A549 (cell line): ENCODE data around the gene CIRBP. TPM values are rescaled to one million over a fixed set of nuclear protein-coding genes. Genes with fewer than 3 reads are reported as not detected.
A peak's percentile ranks its signal among the peaks of the same experiment; 100 is the strongest.

ENCODE experiments used
- ATAC-seq, 2 experiments: fragments of 200-7000 bp in 1 of 2; fragments of >200 bp in 1 of 2; cut with Nextera tagmentation in 1 of 2; cut with Tn5 transposase in 1 of 2; 3 replicates each; pipeline versions ENCODE4 v1.8.0 to v1.9.1; 2018 to 2020; ENCODE audit warnings: mild to moderate bottlenecking in 1 of 2, moderate library complexity in 1 of 2
- CTCF ChIA-PET: fragments of 300-600 bp; sonication (Branson Sonifier 250); formaldehyde crosslinking; extraction: SDS; loops from one replicate; lab custom pipeline; 2021; ENCODE audit warnings: antibody characterized with exemption, inconsistent platforms; lab: Yijun Ruan, JAX
- POLR2A ChIA-PET: fragments of 350-600 bp; formaldehyde crosslinking; extraction: SDS; loops from one replicate; lab custom pipeline; 2021; ENCODE audit warnings: antibody characterized with exemption, inconsistent platforms; lab: Yijun Ruan, JAX
- DNase-seq, 2 experiments: peaks; one replicate each; pipeline versions ENCODE4 v3.0.0 to v3.0.0-alpha.2; 2011 to 2016; ENCODE audit warnings: low read depth in 1 of 2, low spot score in 1 of 2
- FAIRE-seq: peaks from 2 replicates; lab custom pipeline; 2011; peaks lifted over from hg19 to GRCh38; lab: Jason Lieb, UNC
- H3K27ac ChIP-seq, 2 experiments: fragments of >200 bp; sonication (Bioruptor Twin); formaldehyde crosslinking; 3 replicates each; pipeline ENCODE4 v1.5.1; 2016 to 2017
- H3K4me1 ChIP-seq: fragments of >200 bp; sonication (Bioruptor Twin); formaldehyde crosslinking; 3 replicates; pipeline ENCODE4 v1.6.1; 2016
- H3K4me2 ChIP-seq: fragments of >200 bp; sonication (Bioruptor Twin); formaldehyde crosslinking; 3 replicates; pipeline ENCODE4 v1.6.1; 2016
- H3K4me3 ChIP-seq: fragments of >200 bp; sonication (Bioruptor Twin); formaldehyde crosslinking; 3 replicates; pipeline ENCODE4 v1.5.1; 2016
- H3K9me3 ChIP-seq: fragments of >200 bp; sonication (Bioruptor Twin); formaldehyde crosslinking; 3 replicates; pipeline ENCODE4 v1.6.1; 2016
- BCL3 ChIP-seq: fragments of >200 bp; sonication (Bioruptor Twin); formaldehyde crosslinking; IDR thresholded peaks from 3 replicates; pipeline ENCODE4 v1.6.1; 2016
- CBX2 ChIP-seq: fragments of 200-600 bp; sonication (generic); IDR thresholded peaks from 2 replicates; pipeline ENCODE4 v1.6.1; 2016; ENCODE audit warnings: low read depth, mild to moderate bottlenecking, borderline replicate concordance
- CHD4 ChIP-seq: fragments of 200-600 bp; sonication (generic); IDR thresholded peaks from 2 replicates; pipeline ENCODE4 v1.6.1; 2016; ENCODE audit warnings: antibody characterized with exemption, mild to moderate bottlenecking, borderline replicate concordance
- EHMT2 ChIP-seq: fragments of 200-600 bp; sonication (generic); IDR thresholded peaks from 2 replicates; pipeline ENCODE4 v1.6.1; 2016; ENCODE audit warnings: antibody characterized with exemption, low read depth, mild to moderate bottlenecking, moderate library complexity
- FOSL2 ChIP-seq, 2 experiments: fragments of 450-650 bp in 1 of 2; fragments of >200 bp in 1 of 2; sonication (Bioruptor Twin) in 1 of 2; formaldehyde crosslinking; IDR thresholded peaks; 2 replicates each; pipeline versions ENCODE4 v1.5.0 to v1.6.1; 2016 to 2020; ENCODE audit warnings: mild to moderate bottlenecking in 1 of 2, moderate library complexity in 1 of 2
- GATA3 ChIP-seq: IDR thresholded peaks from 2 replicates; pipeline ENCODE4 v1.6.1; 2012; ENCODE audit warnings: borderline replicate concordance
- HEYL ChIP-seq: fragments of 250-450 bp; sonication (Bioruptor Pico); IDR thresholded peaks from 2 replicates; pipeline ENCODE4 v1.8.0; 2021; ENCODE audit warnings: mild to moderate bottlenecking, moderate library complexity
- HMGXB4 ChIP-seq: fragments of 250-450 bp; sonication (Bioruptor Pico); IDR thresholded peaks from 2 replicates; pipeline ENCODE4 v1.5.0; 2021; ENCODE audit warnings: mild to moderate bottlenecking, moderate library complexity, borderline replicate concordance
- JUNB ChIP-seq: fragments of >200 bp; sonication (Bioruptor Twin); formaldehyde crosslinking; IDR thresholded peaks from 2 replicates; pipeline ENCODE4 v1.6.1; 2016
- KDM1A ChIP-seq: fragments of 200-600 bp; sonication (generic); IDR thresholded peaks from 2 replicates; pipeline ENCODE4 v1.6.1; 2016; ENCODE audit warnings: low read depth, mild to moderate bottlenecking
- NPAS2 ChIP-seq: fragments of 250-450 bp; sonication (Bioruptor Pico); IDR thresholded peaks from 2 replicates; pipeline ENCODE4 v1.8.0; 2022; ENCODE audit warnings: mild to moderate bottlenecking, moderate library complexity, borderline replicate concordance
- NR3C1 ChIP-seq: fragments of >200 bp; sonication (Bioruptor Twin); formaldehyde crosslinking; IDR thresholded peaks from 3 replicates; pipeline ENCODE4 v1.6.1; 2017
- PBX3 ChIP-seq: IDR thresholded peaks from 2 replicates; pipeline ENCODE4 v1.6.1; 2012
- RAD21 ChIP-seq, 2 experiments: fragments of >200 bp in 1 of 2; sonication (Bioruptor Twin) in 1 of 2; formaldehyde crosslinking in 1 of 2; IDR thresholded peaks in 1 of 2; conservative IDR thresholded peaks in 1 of 2; 2 replicates in 1 of 2; 3 replicates in 1 of 2; pipeline ENCODE4 v1.6.1; 2012 to 2018; ENCODE audit warnings: inconsistent platforms in 1 of 2
- RARB ChIP-seq: fragments of 250-450 bp; sonication (Bioruptor Pico); IDR thresholded peaks from 2 replicates; pipeline ENCODE4 v1.8.0; 2021; ENCODE audit warnings: mild to moderate bottlenecking, moderate library complexity
- RCOR1 ChIP-seq: fragments of 150-350 bp; IDR thresholded peaks from 2 replicates; pipeline ENCODE4 v1.6.1; 2014; ENCODE audit warnings: antibody characterized with exemption, low read length, low read depth
- RFX5 ChIP-seq: fragments of 450-650 bp; IDR thresholded peaks from 2 replicates; pipeline ENCODE4 v1.7.1; 2014; ENCODE audit warnings: antibody characterized with exemption, mild to moderate bottlenecking, moderate library complexity
- ZFP36 ChIP-seq: fragments of 450-650 bp; IDR thresholded peaks from 2 replicates; pipeline ENCODE4 v1.6.1; 2014; ENCODE audit warnings: borderline replicate concordance; ENCODE audit not compliant: partially characterized antibody
- ZNF302 ChIP-seq: fragments of 250-450 bp; sonication (Bioruptor Pico); IDR thresholded peaks from 2 replicates; pipeline ENCODE4 v1.9.0; 2021; ENCODE audit warnings: inconsistent platforms, mild to moderate bottlenecking, moderate library complexity
- ZSCAN20 ChIP-seq: fragments of 250-450 bp; sonication (Bioruptor Pico); IDR thresholded peaks from 2 replicates; pipeline ENCODE4 v1.8.0; 2022; ENCODE audit warnings: mild to moderate bottlenecking, moderate library complexity
- WGBS: methylation state at CpG from one replicate; pipeline ENCODE4 v1.1.6; 2017; ENCODE audit errors: missing lambda C conversion rate; 5-methylcytosine and 5-hydroxymethylcytosine counted together
- polyA plus RNA-seq, 4 experiments: library from polyadenylated mRNA; depleted of rRNA in 3 of 4; stranded (reverse); fragments of >200 nt; fragmentation: RNase III in 1 of 4; extraction: RNeasy Plus Mini Kit Qiagen cat#74134 plus additional on column Dnase treatment in 1 of 4; gene quantifications; 2 replicates in 3 of 4; 3 replicates in 1 of 4; pipeline ENCODE4 v1.2.3, GENCODE V29; 2011 to 2017

CIRBP gene
- polyA plus RNA-seq, 2 of the 4 experiments (the other 2 are of a cell fraction) = 151 to 178 TPM

- POLR2A ChIA-PET = no interaction called here
- Histone ChIP-seq H3K4me1 (peaks cover 18% of the 10 kb centered on the region), H3K4me2 (peak overlapping the region; percentile 91), H3K27ac (peak overlapping the region; percentile 79 to 91), H3K4me3 (peak overlapping the region; percentile 62), H3K9me3 (no peaks in the 10 kb centered on the region)
- 60% methylated on average over 2 of the region's 38 CpGs for WGBS
- no peak for ATAC-seq
- CTCF ChIA-PET = interaction anchor here (0.6 to 1.2 kb wide), 3 partner anchors 7 to 229 kb away, joined by 3 to 4 read pairs (median 3); no protein-coding TSS in a partner anchor
- no peak for DNase-seq
- no peak for FAIRE-seq
- TF ChIP-seq RCOR1 (no peak), NPAS2 (CRISPR knock-in tag) (no peak)
Observed at GRCh38 chr19:1286487-1287353, 17.6 kb downstream of the CIRBP start.

- 80% methylated on average over 21 of the region's 55 CpGs for WGBS
- DNase-seq = no peak
- no peaks in the 10 kb centered on the region for H3K9me3 ChIP-seq
- H3K27ac ChIP-seq = no peak overlapping the region
- CTCF ChIA-PET = interaction anchor here (0.7 to 1.2 kb wide), 3 partner anchors 8 to 67 kb away, joined by 3 to 4 read pairs (median 3); a partner anchor contains a TSS
- no peak for TF ChIP-seq RAD21 (conservative IDR thresholded peaks at IDR 0.05 in 1 of 2, IDR thresholded peaks at IDR 0.05 in 1 of 2)
- peak in 1 of 2 experiments; percentile 33; a peak in 3 of 6 replicates for ATAC-seq
- no peak overlapping the region for H3K4me3 ChIP-seq
- H3K4me2 ChIP-seq = no peak overlapping the region
- H3K4me1 ChIP-seq = peaks cover 23% of the 10 kb centered on the region
- no peak for FAIRE-seq
- POLR2A ChIA-PET = no interaction called here
Observed at GRCh38 chr19:1287354-1288225, 18.5 kb downstream of the CIRBP start.

GRCh38 chr19:1288226-1288612 is 19.1 kb downstream of the CIRBP start:
- FAIRE-seq = no peak

GRCh38 chr19:1288833-1289685 is 19.9 kb downstream of the CIRBP start:
- ATAC-seq = no peak
- Histone ChIP-seq H3K9me3 (no peaks in the 10 kb centered on the region), H3K27ac (no peak overlapping the region), H3K4me1 (peaks cover 21% of the 10 kb centered on the region), H3K4me3 (no peak overlapping the region), H3K4me2 (no peak overlapping the region)
- no peak for DNase-seq
- CTCF ChIA-PET = interaction anchor here (1.3 kb wide), 1 partner anchor 10 kb away, joined by 4 read pairs; no protein-coding TSS in a partner anchor
- WGBS = 79% methylated on average over 24 of the region's 41 CpGs
- no peak for FAIRE-seq
- POLR2A ChIA-PET = no interaction called here
- TF ChIP-seq FOSL2 (IDR thresholded peaks at IDR 0.05) (no peak), FOSL2 (CRISPR knock-in tag; IDR thresholded peaks at IDR 0.05) (no peak), EHMT2 (no peak), CHD4 (no peak), NR3C1 (no peak), ZNF302 (CRISPR knock-in tag) (no peak), JUNB (no peak), RFX5 (no peak), PBX3 (no peak), KDM1A (no peak), HMGXB4 (CRISPR knock-in tag) (no peak)

More at GRCh38 chr19:1288226-1288612, 19.1 kb downstream of the CIRBP start:
- CTCF ChIA-PET = interaction anchor here (0.7 kb wide), 1 partner anchor 66 kb away, joined by 3 read pairs; a partner anchor contains a TSS
- H3K9me3 ChIP-seq = no peaks in the 10 kb centered on the region
- ATAC-seq = no peak
- TF ChIP-seq CBX2 (no peak), ZSCAN20 (CRISPR knock-in tag) (no peak), NR3C1 (no peak), BCL3 (no peak), GATA3 (no peak), ZFP36 (no peak), RARB (CRISPR knock-in tag) (no peak), HEYL (CRISPR knock-in tag) (no peak)
- TF ChIP-seq, all 56 proteins: peak for 0
- 89% methylated on average over 13 of the region's 18 CpGs for WGBS
- H3K4me3 ChIP-seq = no peak overlapping the region
- POLR2A ChIA-PET = no interaction called here
- no peak overlapping the region for H3K27ac ChIP-seq
- no peak overlapping the region for H3K4me2 ChIP-seq
- H3K4me1 ChIP-seq = peaks cover 23% of the 10 kb centered on the region
- no peak for DNase-seq
